Lower leg skin (tissue), 3 donors: ENCODE data around the gene ZP2.

Experiments
- CTCF ChIP-seq, 3 donors: fragments of 450-650 bp; IDR thresholded peaks; one replicate each; pipeline ENCODE4 v1.5.1; 2016; ENCODE audit warnings: antibody characterized with exemption in 3 of 3, mild to moderate bottlenecking in 3 of 3, moderate library complexity in 2 of 3
- POLR2A ChIP-seq, 2 donors: fragments of 450-650 bp; IDR thresholded peaks; one replicate each; pipeline ENCODE4 v1.6.1; 2016 to 2017; ENCODE audit warnings: antibody characterized with exemption in 2 of 2, mild to moderate bottlenecking in 1 of 2, moderate library complexity in 1 of 2

- TF ChIP-seq CTCF (IDR thresholded peaks at IDR 0.05) (no peak), POLR2A (IDR thresholded peaks at IDR 0.05) (no peak)
Measured at GRCh38 chr16:21184834-21185233, 26.5 kb downstream of the ZP2 start.
